HTERT RPE-1 (cell line): Measurements from ENCODE around the gene ZNFX1.
"Not testable (repeated sequence)": the region's sequence is repeated elsewhere in the genome, so short reads cannot be mapped to it uniquely, and the experiment has no call there.

Experiments
- in situ Hi-C: fragments of 300-500 bp; cut with MboI; formaldehyde crosslinking; loops from 4 replicates; pipeline ENCODE4 v1.14.3; 2020; ENCODE audit warnings: low sequenced_read_pairs

ZNFX1 gene

GRCh38 chr20:49252556-49253350, 25.1 kb downstream of the ZNFX1 start:
- in situ Hi-C loops, result no loop called here

GRCh38 chr20:49248879-49249665, 28.8 kb downstream of the ZNFX1 start:
- in situ Hi-C loops, result no loop called here

- in situ Hi-C loops, result no loop called here
Observed at GRCh38 chr20:49248301-49248700, 29.6 kb downstream of the ZNFX1 start.

GRCh38 chr20:49247792-49248191, 30.1 kb downstream of the ZNFX1 start:
- in situ Hi-C loops, result no loop called here

GRCh38 chr20:49247169-49247723, 30.6 kb downstream of the ZNFX1 start:
- in situ Hi-C loops, result no loop called here

GRCh38 chr20:49245921-49246740, 31.7 kb downstream of the ZNFX1 start:
- in situ Hi-C loops, result no loop called here

- in situ Hi-C loops, result no loop called here
Observed at GRCh38 chr20:49237531-49237930, 40.3 kb downstream of the ZNFX1 start.

- in situ Hi-C loops, result no loop called here
Observed at GRCh38 chr20:49236301-49236700, 41.6 kb downstream of the ZNFX1 start.

GRCh38 chr20:49234831-49235230, 43.0 kb downstream of the ZNFX1 start:
- in situ Hi-C loops, result no loop called here

- in situ Hi-C loops, result no loop called here
Observed at GRCh38 chr20:49233226-49233625, 44.6 kb downstream of the ZNFX1 start.

GRCh38 chr20:49231471-49231870, 46.4 kb downstream of the ZNFX1 start:
- in situ Hi-C loops, result no loop called here

GRCh38 chr20:49230561-49231133, 47.2 kb downstream of the ZNFX1 start:
- in situ Hi-C loops, result no loop called here

- in situ Hi-C loops, result no loop called here
Observed at GRCh38 chr20:49230021-49230420, 47.8 kb downstream of the ZNFX1 start.

- in situ Hi-C loops, result no loop called here
Observed at GRCh38 chr20:49229381-49229780, 48.5 kb downstream of the ZNFX1 start.

- in situ Hi-C loops, result no loop called here
Observed at GRCh38 chr20:49228676-49229075, 49.2 kb downstream of the ZNFX1 start.

- in situ Hi-C loops, result no loop called here
Observed at GRCh38 chr20:49225896-49226295, 52.0 kb downstream of the ZNFX1 start.

- in situ Hi-C loops, result no loop called here
Observed at GRCh38 chr20:49219924-49220831, 57.7 kb downstream of the ZNFX1 start.

- in situ Hi-C loops, result no loop called here
Observed at GRCh38 chr20:49219091-49219923, 58.5 kb downstream of the ZNFX1 start, which contains the start of gene DDX27. Gene DDX27, plus strand, starts transcription at chr20:49219416. Its CDS starts 33 bp downstream, at chr20:49219449.

- in situ Hi-C loops, result not testable (repeated sequence)
Observed at GRCh38 chr20:49218739-49219090, 59.1 kb downstream of the ZNFX1 start.
